NT2/D1 (cell line): ENCODE data around the gene GATA6.
"Not testable (repeated sequence)": the region's sequence is repeated elsewhere in the genome, so short reads cannot be mapped to it uniquely, and the experiment has no call there.

Experiments used
- DNase-seq: peaks from one replicate; pipeline ENCODE4 v3.0.0-alpha.2; 2011; ENCODE audit warnings: low read depth, low spot score
- H3K27me3 ChIP-seq: 2 replicates; pipeline ENCODE4 v1.6.0; 2011; ENCODE audit warnings: mild to moderate bottlenecking; ENCODE audit not compliant: insufficient read length, insufficient read depth
- H3K36me3 ChIP-seq: 2 replicates; pipeline ENCODE4 v1.6.1; 2011; ENCODE audit warnings: mild to moderate bottlenecking, low read length, mixed read lengths; ENCODE audit not compliant: insufficient read depth, insufficient read length
- H3K4me1 ChIP-seq: 2 replicates; pipeline ENCODE4 v1.5.1; 2011; ENCODE audit not compliant: insufficient read depth, insufficient read length
- H3K4me3 ChIP-seq: 2 replicates; pipeline ENCODE4 v1.5.1; 2011; ENCODE audit warnings: low read depth; ENCODE audit not compliant: insufficient read length
- H3K9ac ChIP-seq: 2 replicates; pipeline ENCODE4 v1.6.0; 2011; ENCODE audit warnings: low read depth; ENCODE audit not compliant: insufficient read length
- H3K9me3 ChIP-seq: 2 replicates; pipeline ENCODE4 v1.5.1; 2011; ENCODE audit warnings: mild to moderate bottlenecking, low read length; ENCODE audit not compliant: insufficient read depth
- SUZ12 ChIP-seq: IDR thresholded peaks from 2 replicates; pipeline ENCODE4 v1.6.1; 2011; ENCODE audit not compliant: insufficient read length, insufficient read depth; ENCODE audit errors: extremely low read depth
- YY1 ChIP-seq: IDR thresholded peaks from 2 replicates; pipeline ENCODE4 v1.6.1; 2011; ENCODE audit not compliant: insufficient read length, insufficient read depth
- ZNF274 ChIP-seq: IDR thresholded peaks from 2 replicates; pipeline ENCODE4 v1.6.1; 2011; ENCODE audit warnings: mild to moderate bottlenecking, low read depth, low read length

GATA6 gene

GRCh38 chr18:22210311-22210754, 40.9 kb downstream of the GATA6 start:
- TF ChIP-seq YY1 (no peak), SUZ12 (no peak), ZNF274 (no peak)
- DNase-seq = no peak
- H3K4me3 ChIP-seq = no peak overlapping the region

DNA sequence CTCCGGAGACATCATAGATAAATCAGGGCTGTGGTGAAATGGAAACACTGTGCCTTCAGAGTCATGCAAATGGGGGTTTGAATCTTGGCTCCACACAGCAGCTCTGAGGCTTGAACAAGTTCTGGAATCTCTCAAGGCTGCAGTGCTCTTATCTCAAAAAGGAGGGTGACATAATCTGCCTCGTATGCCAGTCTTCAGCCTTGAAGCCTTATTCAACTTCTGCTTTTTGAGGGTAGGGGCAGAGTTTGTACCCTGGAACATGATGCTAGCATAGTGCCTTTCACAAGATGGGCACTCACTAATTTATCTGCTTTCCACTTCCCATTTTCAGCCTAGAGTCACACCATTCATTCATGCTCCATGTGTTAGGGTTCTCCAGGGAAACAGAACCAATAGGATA, 42.3 kb downstream of the GATA6 start:
- H3K4me3 ChIP-seq = no peak overlapping the region
- H3K9me3 ChIP-seq = no peaks in the 10 kb centered on the region
- no peak overlapping the region for H3K9ac ChIP-seq
- no peaks in the 10 kb centered on the region for H3K36me3 ChIP-seq
- TF ChIP-seq YY1 (no peak), ZNF274 (no peak), SUZ12 (no peak)
- no peaks in the 10 kb centered on the region for H3K4me1 ChIP-seq
- H3K27me3 ChIP-seq = no peaks in the 10 kb centered on the region
- DNase-seq = no peak

More at GRCh38 chr18:22210311-22210754, 40.9 kb downstream of the GATA6 start:
- H3K27me3 ChIP-seq = no peaks in the 10 kb centered on the region
- H3K9ac ChIP-seq = no peak overlapping the region
- H3K9me3 ChIP-seq = no peaks in the 10 kb centered on the region
- H3K4me1 ChIP-seq = no peaks in the 10 kb centered on the region
- no peaks in the 10 kb centered on the region for H3K36me3 ChIP-seq

- Histone ChIP-seq H3K9ac (no peak overlapping the region), H3K9me3 (no peaks in the 10 kb centered on the region), H3K4me1 (no peaks in the 10 kb centered on the region), H3K36me3 (no peaks in the 10 kb centered on the region), H3K4me3 (no peak overlapping the region), H3K27me3 (no peaks in the 10 kb centered on the region)
- no peak for DNase-seq
- no peak for TF ChIP-seq SUZ12
- TF ChIP-seq YY1 = no peak
- TF ChIP-seq ZNF274 = no peak
These were observed 44.1 kb downstream of the GATA6 start for GRCh38 chr18:22213333-22213973.

DNA sequence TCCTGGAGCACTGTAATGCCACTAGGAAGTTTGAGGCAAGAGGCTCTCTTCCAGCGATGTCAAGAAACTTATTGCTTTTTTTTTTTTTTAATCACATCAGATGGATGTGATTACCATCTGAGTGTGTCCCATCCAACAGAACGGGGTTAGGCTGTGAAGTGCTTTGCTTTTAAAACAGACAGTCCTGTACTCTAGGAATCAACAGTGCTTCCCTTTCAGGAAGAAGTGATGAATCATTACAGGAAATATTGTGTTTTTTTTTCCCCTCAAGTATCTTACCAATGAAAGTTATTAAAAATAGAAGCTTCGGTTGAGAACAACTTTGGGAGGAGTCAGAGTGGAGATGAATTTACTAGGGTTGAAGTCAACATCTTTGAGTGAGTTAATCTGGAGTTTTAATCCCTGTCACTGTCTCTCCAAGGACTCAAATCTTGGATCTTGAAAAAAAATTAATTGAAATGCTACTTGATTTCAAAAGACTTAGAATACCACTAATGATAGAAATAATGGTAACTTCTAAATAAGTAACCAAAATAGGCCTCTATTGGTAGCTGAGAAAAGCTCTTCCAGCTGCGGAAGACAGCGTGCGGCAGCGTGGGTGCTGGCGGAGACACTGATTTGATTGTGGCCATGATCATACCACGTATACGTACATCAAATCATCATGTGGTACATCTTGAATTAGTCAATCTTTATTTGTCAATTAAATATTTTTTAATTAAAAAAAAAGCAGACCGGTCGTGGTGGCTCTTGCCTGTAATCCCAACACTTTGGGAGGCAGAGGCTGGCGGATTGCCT, 45.5 kb downstream of the GATA6 start:
- TF ChIP-seq SUZ12 (no peak), YY1 (no peak), ZNF274 (no peak)
- H3K9me3 ChIP-seq = no peaks in the 10 kb centered on the region
- no peak overlapping the region for H3K4me3 ChIP-seq
- H3K36me3 ChIP-seq = no peaks in the 10 kb centered on the region
- no peaks in the 10 kb centered on the region for H3K4me1 ChIP-seq
- no peak for DNase-seq
- H3K9ac ChIP-seq = no peak overlapping the region
- H3K27me3 ChIP-seq = no peaks in the 10 kb centered on the region

- Histone ChIP-seq H3K36me3 (no peaks in the 10 kb centered on the region), H3K9ac (no peak overlapping the region), H3K9me3 (no peaks in the 10 kb centered on the region), H3K27me3 (peaks cover 8% of the 10 kb centered on the region), H3K4me1 (peaks cover under 1% of the 10 kb centered on the region), H3K4me3 (no peak overlapping the region)
- no peak for DNase-seq
- no peak for TF ChIP-seq SUZ12
- TF ChIP-seq YY1 = no peak
- no peak for TF ChIP-seq ZNF274
These were observed 49.4 kb downstream of the GATA6 start for GRCh38 chr18:22218835-22219234.

GRCh38 chr18:22219568-22220355, 50.4 kb downstream of the GATA6 start:
- H3K36me3 ChIP-seq = no peaks in the 10 kb centered on the region
- no peaks in the 10 kb centered on the region for H3K9me3 ChIP-seq
- peaks cover 8% of the 10 kb centered on the region for H3K27me3 ChIP-seq
- no peak overlapping the region for H3K9ac ChIP-seq
- TF ChIP-seq YY1 (no peak), ZNF274 (no peak), SUZ12 (no peak)
- H3K4me1 ChIP-seq = peaks cover 2% of the 10 kb centered on the region
- DNase-seq = no peak
- H3K4me3 ChIP-seq = no peak overlapping the region

- H3K9ac ChIP-seq, H3K36me3 ChIP-seq, H3K4me1 ChIP-seq, H3K27me3 ChIP-seq, H3K4me3 ChIP-seq, DNase-seq, H3K9me3 ChIP-seq: not testable (repeated sequence)
These were observed 51.2 kb downstream of the GATA6 start for GRCh38 chr18:22220585-22220984.
